ENCODE data around the gene PCNT.

DNA sequence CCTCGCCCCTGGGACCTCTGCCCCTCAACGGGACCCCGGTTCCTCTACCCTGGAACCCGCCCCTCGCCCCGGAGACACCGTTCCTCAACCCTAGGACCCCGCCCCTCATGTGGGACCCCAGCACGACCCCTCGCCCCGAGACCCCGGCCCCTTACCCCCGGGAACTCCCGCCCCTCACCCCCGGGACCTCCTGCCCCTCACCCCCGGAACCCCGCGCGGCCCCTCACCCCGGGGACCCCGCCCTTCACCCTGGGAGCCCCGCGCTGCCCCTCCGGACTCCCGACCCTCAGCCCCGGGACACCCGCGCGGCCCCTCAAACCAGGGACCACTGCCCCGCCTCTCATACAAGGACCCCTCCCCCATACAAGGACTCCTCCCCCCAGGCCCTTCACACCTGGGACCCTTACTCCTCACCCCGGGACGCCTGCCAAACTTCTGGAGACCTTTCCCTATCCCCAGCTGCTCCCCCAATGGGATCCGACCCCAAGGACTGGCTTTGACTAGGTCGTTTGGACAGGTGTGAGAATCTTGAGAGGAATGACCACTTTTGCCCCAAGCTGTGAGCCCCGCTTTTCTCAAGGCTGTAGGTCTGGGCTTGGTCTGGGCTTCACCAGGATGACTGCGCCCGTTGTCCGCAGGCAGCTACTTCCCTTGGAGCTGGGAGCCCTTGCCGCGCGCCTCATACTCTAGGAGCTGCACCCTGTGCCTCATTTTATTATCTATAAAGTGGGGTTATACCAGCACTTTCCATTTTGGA is 135.6 kb downstream of the PCNT start:
- TF ChIP-seq CTCF (IDR thresholded peaks at IDR 0.05) (no peak), POLR2AphosphoS5 (IDR thresholded peaks at IDR 0.05) (no peak)

All from breast epithelium (tissue), 3 donors.